GM12878 (cell line): Measurements from ENCODE around the gene MSRB2.

Experiments used
- ESRRA ChIP-seq: IDR thresholded peaks from 2 replicates; pipeline ENCODE4 v1.6.1; 2012; ENCODE audit warnings: mild to moderate bottlenecking, low read length, improper control_type of control experiment
- EZH2 ChIP-seq: IDR thresholded peaks from 2 replicates; pipeline ENCODE4 v1.6.1; 2012; ENCODE audit warnings: low read depth, mild to moderate bottlenecking, control low read depth, inconsistent platforms, low read length, borderline replicate concordance; ENCODE audit not compliant: control insufficient read depth
- NFYB ChIP-seq: IDR thresholded peaks from 2 replicates; pipeline ENCODE4 v1.6.1; 2011; ENCODE audit warnings: low read depth, mild to moderate bottlenecking, low read length, improper control_type of control experiment, moderate library complexity; ENCODE audit not compliant: insufficient read depth
- NRF1 ChIP-seq: conservative IDR thresholded peaks from 2 replicates; pipeline ENCODE4 v1.6.1; 2011; ENCODE audit warnings: mild to moderate bottlenecking, low read depth, low read length, improper control_type of control experiment
- POLR2A ChIP-seq: IDR thresholded peaks from 2 replicates; pipeline ENCODE4 v1.6.1; 2011; ENCODE audit warnings: low read depth, mild to moderate bottlenecking, low read length
- POLR2AphosphoS2 ChIP-seq: IDR thresholded peaks from 2 replicates; pipeline ENCODE4 v1.6.1; 2011; ENCODE audit warnings: low read depth, mild to moderate bottlenecking, low read length, improper control_type of control experiment, moderate library complexity
- RCOR1 ChIP-seq: conservative IDR thresholded peaks from 2 replicates; pipeline ENCODE4 v1.6.1; 2012; ENCODE audit warnings: low read depth, low read length, improper control_type of control experiment
- SMC3 ChIP-seq: IDR thresholded peaks from 2 replicates; pipeline ENCODE4 v1.6.1; 2011; ENCODE audit warnings: low read length, improper control_type of control experiment, borderline replicate concordance
- SRF ChIP-seq, 2 experiments: IDR thresholded peaks; 2 replicates each; pipeline ENCODE4 v1.6.1; 2011; ENCODE audit warnings: low read depth in 2 of 2, low read length in 2 of 2, mild to moderate bottlenecking in 1 of 2, moderate library complexity in 1 of 2
- TBL1XR1 ChIP-seq: IDR thresholded peaks from 2 replicates; pipeline ENCODE4 v1.6.1; 2012; ENCODE audit warnings: low read depth, low read length, improper control_type of control experiment
- TF ChIP-seq, protein P1 (sequence below): IDR thresholded peaks from 2 replicates; pipeline ENCODE4 v1.6.1; 2012; ENCODE audit warnings: mild to moderate bottlenecking, low read depth, low read length
- TF ChIP-seq, protein P2 (sequence below): IDR thresholded peaks from 2 replicates; pipeline ENCODE4 v1.6.1; 2012; ENCODE audit warnings: low read depth, low read length, improper control_type of control experiment
- TF ChIP-seq, protein P3 (sequence below), 3 experiments: IDR thresholded peaks in 2 of 3; conservative IDR thresholded peaks in 1 of 3; 2 replicates each; pipeline ENCODE4 v1.5.1; 2011; ENCODE audit warnings: low read depth in 3 of 3, low read length in 3 of 3, mild to moderate bottlenecking in 3 of 3, control low read depth in 2 of 3, moderate library complexity in 2 of 3, inconsistent platforms in 1 of 3, mixed read lengths in 1 of 3; ENCODE audit not compliant: control insufficient read depth in 2 of 3, insufficient read depth in 1 of 3; ENCODE audit errors: extremely low read depth in 1 of 3
- TF ChIP-seq, protein P4 (sequence below): fragments of 450-650 bp; IDR thresholded peaks from 2 replicates; pipeline ENCODE4 v1.6.1; 2014; ENCODE audit warnings: mild to moderate bottlenecking

DNA sequence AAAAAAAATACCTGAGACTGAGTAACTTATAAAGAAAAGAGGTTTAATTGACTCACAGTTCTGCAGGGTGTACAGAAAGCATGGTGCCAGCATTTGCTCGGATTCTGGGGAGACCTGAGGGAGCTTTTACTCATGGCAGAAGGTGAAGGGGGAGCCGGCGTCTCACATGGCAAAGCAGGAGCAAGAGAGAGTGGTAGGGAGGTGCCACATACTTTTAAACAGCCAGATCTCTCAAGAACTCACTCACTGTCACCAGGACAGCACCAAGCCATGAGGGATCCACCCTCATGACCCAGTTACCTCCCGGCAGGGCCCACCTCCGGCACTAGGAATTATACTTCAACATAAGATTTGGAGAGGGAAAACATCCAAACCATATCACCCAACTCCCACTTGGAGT lies 25.8 kb downstream of the MSRB2 start:
- no peak for TF ChIP-seq POLR2A
- TF ChIP-seq, protein P1, sequence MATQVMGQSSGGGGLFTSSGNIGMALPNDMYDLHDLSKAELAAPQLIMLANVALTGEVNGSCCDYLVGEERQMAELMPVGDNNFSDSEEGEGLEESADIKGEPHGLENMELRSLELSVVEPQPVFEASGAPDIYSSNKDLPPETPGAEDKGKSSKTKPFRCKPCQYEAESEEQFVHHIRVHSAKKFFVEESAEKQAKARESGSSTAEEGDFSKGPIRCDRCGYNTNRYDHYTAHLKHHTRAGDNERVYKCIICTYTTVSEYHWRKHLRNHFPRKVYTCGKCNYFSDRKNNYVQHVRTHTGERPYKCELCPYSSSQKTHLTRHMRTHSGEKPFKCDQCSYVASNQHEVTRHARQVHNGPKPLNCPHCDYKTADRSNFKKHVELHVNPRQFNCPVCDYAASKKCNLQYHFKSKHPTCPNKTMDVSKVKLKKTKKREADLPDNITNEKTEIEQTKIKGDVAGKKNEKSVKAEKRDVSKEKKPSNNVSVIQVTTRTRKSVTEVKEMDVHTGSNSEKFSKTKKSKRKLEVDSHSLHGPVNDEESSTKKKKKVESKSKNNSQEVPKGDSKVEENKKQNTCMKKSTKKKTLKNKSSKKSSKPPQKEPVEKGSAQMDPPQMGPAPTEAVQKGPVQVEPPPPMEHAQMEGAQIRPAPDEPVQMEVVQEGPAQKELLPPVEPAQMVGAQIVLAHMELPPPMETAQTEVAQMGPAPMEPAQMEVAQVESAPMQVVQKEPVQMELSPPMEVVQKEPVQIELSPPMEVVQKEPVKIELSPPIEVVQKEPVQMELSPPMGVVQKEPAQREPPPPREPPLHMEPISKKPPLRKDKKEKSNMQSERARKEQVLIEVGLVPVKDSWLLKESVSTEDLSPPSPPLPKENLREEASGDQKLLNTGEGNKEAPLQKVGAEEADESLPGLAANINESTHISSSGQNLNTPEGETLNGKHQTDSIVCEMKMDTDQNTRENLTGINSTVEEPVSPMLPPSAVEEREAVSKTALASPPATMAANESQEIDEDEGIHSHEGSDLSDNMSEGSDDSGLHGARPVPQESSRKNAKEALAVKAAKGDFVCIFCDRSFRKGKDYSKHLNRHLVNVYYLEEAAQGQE, result no peak
- TF ChIP-seq, protein P2, sequence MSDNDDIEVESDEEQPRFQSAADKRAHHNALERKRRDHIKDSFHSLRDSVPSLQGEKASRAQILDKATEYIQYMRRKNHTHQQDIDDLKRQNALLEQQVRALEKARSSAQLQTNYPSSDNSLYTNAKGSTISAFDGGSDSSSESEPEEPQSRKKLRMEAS, result no peak
- TF ChIP-seq, protein P3, sequence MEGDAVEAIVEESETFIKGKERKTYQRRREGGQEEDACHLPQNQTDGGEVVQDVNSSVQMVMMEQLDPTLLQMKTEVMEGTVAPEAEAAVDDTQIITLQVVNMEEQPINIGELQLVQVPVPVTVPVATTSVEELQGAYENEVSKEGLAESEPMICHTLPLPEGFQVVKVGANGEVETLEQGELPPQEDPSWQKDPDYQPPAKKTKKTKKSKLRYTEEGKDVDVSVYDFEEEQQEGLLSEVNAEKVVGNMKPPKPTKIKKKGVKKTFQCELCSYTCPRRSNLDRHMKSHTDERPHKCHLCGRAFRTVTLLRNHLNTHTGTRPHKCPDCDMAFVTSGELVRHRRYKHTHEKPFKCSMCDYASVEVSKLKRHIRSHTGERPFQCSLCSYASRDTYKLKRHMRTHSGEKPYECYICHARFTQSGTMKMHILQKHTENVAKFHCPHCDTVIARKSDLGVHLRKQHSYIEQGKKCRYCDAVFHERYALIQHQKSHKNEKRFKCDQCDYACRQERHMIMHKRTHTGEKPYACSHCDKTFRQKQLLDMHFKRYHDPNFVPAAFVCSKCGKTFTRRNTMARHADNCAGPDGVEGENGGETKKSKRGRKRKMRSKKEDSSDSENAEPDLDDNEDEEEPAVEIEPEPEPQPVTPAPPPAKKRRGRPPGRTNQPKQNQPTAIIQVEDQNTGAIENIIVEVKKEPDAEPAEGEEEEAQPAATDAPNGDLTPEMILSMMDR (IDR thresholded peaks at IDR 0.05 in 2 of 3, conservative IDR thresholded peaks at IDR 0.05 in 1 of 3; ENCODE audit: control insufficient read depth in 2 of 3, extremely low read depth in 1 of 3, insufficient read depth in 1 of 3, low read depth in 3 of 3, low read length in 3 of 3), result no peak
- TF ChIP-seq SRF (IDR thresholded peaks at IDR 0.05; ENCODE audit: low read depth in 2 of 2, low read length in 2 of 2), result no peak
- TF ChIP-seq SMC3, result no peak
- no peak for TF ChIP-seq NFYB
- no peak for TF ChIP-seq NRF1
- no peak for TF ChIP-seq EZH2
- TF ChIP-seq, protein P4, sequence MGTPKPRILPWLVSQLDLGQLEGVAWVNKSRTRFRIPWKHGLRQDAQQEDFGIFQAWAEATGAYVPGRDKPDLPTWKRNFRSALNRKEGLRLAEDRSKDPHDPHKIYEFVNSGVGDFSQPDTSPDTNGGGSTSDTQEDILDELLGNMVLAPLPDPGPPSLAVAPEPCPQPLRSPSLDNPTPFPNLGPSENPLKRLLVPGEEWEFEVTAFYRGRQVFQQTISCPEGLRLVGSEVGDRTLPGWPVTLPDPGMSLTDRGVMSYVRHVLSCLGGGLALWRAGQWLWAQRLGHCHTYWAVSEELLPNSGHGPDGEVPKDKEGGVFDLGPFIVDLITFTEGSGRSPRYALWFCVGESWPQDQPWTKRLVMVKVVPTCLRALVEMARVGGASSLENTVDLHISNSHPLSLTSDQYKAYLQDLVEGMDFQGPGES, result no peak
- TF ChIP-seq POLR2AphosphoS2, result no peak
- TF ChIP-seq ESRRA, result no peak
- TF ChIP-seq TBL1XR1, result no peak
- TF ChIP-seq RCOR1, result no peak
